Measurements from ENCODE around the gene BTBD10.

The BTBD10 gene

DNA sequence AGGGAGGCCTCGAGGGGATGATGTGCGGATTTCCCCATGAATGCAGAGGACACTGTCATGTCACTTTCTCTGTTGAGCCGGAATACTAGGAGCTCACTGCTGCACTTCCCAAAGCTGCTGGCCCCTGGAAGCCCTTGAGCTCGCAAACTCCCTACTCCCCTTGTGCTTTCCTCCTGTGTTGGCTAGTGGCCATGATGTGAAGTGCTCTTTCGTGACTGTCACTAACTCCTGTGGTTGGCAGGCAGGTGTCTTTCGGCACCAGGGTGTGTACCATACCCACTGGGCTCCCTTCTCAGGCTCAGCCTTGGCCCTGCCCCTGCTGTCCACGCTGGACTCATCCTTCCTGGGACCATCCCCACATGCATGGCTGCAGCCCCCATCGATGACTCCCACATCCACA lies 86.2 kb downstream of the BTBD10 start:
- Histone ChIP-seq H3K27me3 (ENCODE audit: insufficient read depth, low read length) (no peaks in the 10 kb centered on the region), H3K79me2 (ENCODE audit: control insufficient read depth, insufficient read depth, low read length, unreplicated experiment) (no peaks in the 10 kb centered on the region), H2AFZ (ENCODE audit: low read length, unreplicated experiment) (no peak overlapping the region), H3K27ac (ENCODE audit: low read depth, low read length) (no peak overlapping the region), H3K36me3 (ENCODE audit: insufficient read depth, low read length) (peaks cover 17% of the 10 kb centered on the region), H3K4me3 (ENCODE audit: low read depth, low read length) (no peak overlapping the region), H3K4me1 (ENCODE audit: control insufficient read depth, insufficient read depth, low read length, unreplicated experiment) (no peaks in the 10 kb centered on the region)

DNA sequence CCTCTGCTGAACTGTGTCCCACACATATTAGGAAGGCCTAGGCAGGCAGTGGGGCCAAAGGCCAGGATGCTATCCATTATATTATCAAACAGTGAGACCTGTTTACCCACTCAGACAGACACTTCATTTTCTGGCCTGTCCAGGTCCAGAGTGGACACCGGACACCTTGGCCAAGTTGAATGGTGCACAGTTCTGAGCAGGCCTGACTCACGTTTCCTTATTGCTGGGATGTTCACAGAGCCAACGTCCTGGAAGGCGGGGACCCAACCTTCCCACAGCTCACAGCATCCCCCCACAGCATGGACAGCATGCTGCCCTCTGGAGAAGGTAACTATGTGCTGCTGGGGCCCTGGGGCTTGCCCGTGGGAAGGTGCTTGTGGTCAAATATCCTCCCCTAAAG lies 86.6 kb downstream of the BTBD10 start:
- H3K79me2 ChIP-seq (ENCODE audit: control insufficient read depth, insufficient read depth, low read length, unreplicated experiment) = no peaks in the 10 kb centered on the region
- no peaks in the 10 kb centered on the region for H3K27me3 ChIP-seq (ENCODE audit: insufficient read depth, low read length)
- H2AFZ ChIP-seq (ENCODE audit: low read length, unreplicated experiment) = no peak overlapping the region
- peaks cover 21% of the 10 kb centered on the region for H3K36me3 ChIP-seq (ENCODE audit: insufficient read depth, low read length)
- no peak overlapping the region for H3K27ac ChIP-seq (ENCODE audit: low read depth, low read length)
- no peak overlapping the region for H3K4me3 ChIP-seq (ENCODE audit: low read depth, low read length)
- no peaks in the 10 kb centered on the region for H3K4me1 ChIP-seq (ENCODE audit: control insufficient read depth, insufficient read depth, low read length, unreplicated experiment)

- Histone ChIP-seq H3K79me2 (ENCODE audit: control insufficient read depth, insufficient read depth, low read length, unreplicated experiment) (no peaks in the 10 kb centered on the region), H3K27ac (ENCODE audit: low read depth, low read length) (no peak overlapping the region), H3K27me3 (ENCODE audit: insufficient read depth, low read length) (no peaks in the 10 kb centered on the region), H3K4me1 (ENCODE audit: control insufficient read depth, insufficient read depth, low read length, unreplicated experiment) (no peaks in the 10 kb centered on the region), H2AFZ (ENCODE audit: low read length, unreplicated experiment) (no peak overlapping the region), H3K36me3 (ENCODE audit: insufficient read depth, low read length) (peaks cover 21% of the 10 kb centered on the region), H3K4me3 (ENCODE audit: low read depth, low read length) (no peak overlapping the region)
Measured at GRCh38 chr11:13375798-13376197, 87.2 kb downstream of the BTBD10 start.

GRCh38 chr11:13373216-13373615 lies 89.8 kb downstream of the BTBD10 start:
- H3K36me3 ChIP-seq (ENCODE audit: insufficient read depth, low read length) = peaks cover 19% of the 10 kb centered on the region

GRCh38 chr11:13368041-13368446 lies 95.0 kb downstream of the BTBD10 start:
- Histone ChIP-seq H3K4me3 (ENCODE audit: low read depth, low read length) (no peak overlapping the region), H3K27me3 (ENCODE audit: insufficient read depth, low read length) (no peaks in the 10 kb centered on the region), H3K79me2 (ENCODE audit: control insufficient read depth, insufficient read depth, low read length, unreplicated experiment) (no peaks in the 10 kb centered on the region), H2AFZ (ENCODE audit: low read length, unreplicated experiment) (no peak overlapping the region), H3K27ac (ENCODE audit: low read depth, low read length) (no peak overlapping the region), H3K36me3 (ENCODE audit: insufficient read depth, low read length) (peaks cover 19% of the 10 kb centered on the region), H3K4me1 (ENCODE audit: control insufficient read depth, insufficient read depth, low read length, unreplicated experiment) (peaks cover 10% of the 10 kb centered on the region)

More at GRCh38 chr11:13373216-13373615, 89.8 kb downstream of the BTBD10 start:
- Histone ChIP-seq H3K27me3 (ENCODE audit: insufficient read depth, low read length) (no peaks in the 10 kb centered on the region), H3K79me2 (ENCODE audit: control insufficient read depth, insufficient read depth, low read length, unreplicated experiment) (no peaks in the 10 kb centered on the region), H3K4me3 (ENCODE audit: low read depth, low read length) (no peak overlapping the region), H3K27ac (ENCODE audit: low read depth, low read length) (no peak overlapping the region), H2AFZ (ENCODE audit: low read length, unreplicated experiment) (no peak overlapping the region), H3K4me1 (ENCODE audit: control insufficient read depth, insufficient read depth, low read length, unreplicated experiment) (peaks cover under 1% of the 10 kb centered on the region)

DNA sequence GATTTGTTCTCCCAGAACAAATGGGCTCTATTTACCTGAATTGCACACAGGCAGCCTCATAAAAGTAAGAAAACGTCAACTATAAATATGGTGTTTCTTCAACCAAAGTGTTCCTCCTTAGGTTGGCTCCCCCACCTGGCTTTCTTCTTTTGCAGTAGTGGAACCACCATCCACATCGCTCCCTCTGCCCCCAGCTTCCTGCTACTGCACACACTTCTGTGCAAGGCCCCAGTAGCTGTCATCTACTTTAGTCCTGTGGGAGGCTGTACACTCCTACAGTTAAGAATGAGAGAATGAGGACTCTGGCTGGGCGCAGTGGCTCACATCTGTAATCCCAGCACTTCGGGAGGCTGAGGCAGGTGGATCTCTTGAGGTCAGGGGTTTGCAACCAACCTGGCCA lies 95.9 kb downstream of the BTBD10 start:
- Histone ChIP-seq H3K27ac (ENCODE audit: low read depth, low read length) (no peak overlapping the region), H3K4me3 (ENCODE audit: low read depth, low read length) (no peak overlapping the region), H3K36me3 (ENCODE audit: insufficient read depth, low read length) (peaks cover 14% of the 10 kb centered on the region), H3K27me3 (ENCODE audit: insufficient read depth, low read length) (no peaks in the 10 kb centered on the region), H3K4me1 (ENCODE audit: control insufficient read depth, insufficient read depth, low read length, unreplicated experiment) (peaks cover 10% of the 10 kb centered on the region), H2AFZ (ENCODE audit: low read length, unreplicated experiment) (no peak overlapping the region), H3K79me2 (ENCODE audit: control insufficient read depth, insufficient read depth, low read length, unreplicated experiment) (no peaks in the 10 kb centered on the region)

GRCh38 chr11:13366266-13367026 lies 96.6 kb downstream of the BTBD10 start:
- Histone ChIP-seq H3K27me3 (ENCODE audit: insufficient read depth, low read length) (no peaks in the 10 kb centered on the region), H3K4me1 (ENCODE audit: control insufficient read depth, insufficient read depth, low read length, unreplicated experiment) (peaks cover 10% of the 10 kb centered on the region), H3K79me2 (ENCODE audit: control insufficient read depth, insufficient read depth, low read length, unreplicated experiment) (no peaks in the 10 kb centered on the region), H3K4me3 (ENCODE audit: low read depth, low read length) (no peak overlapping the region), H3K27ac (ENCODE audit: low read depth, low read length) (no peak overlapping the region), H3K36me3 (ENCODE audit: insufficient read depth, low read length) (peaks cover 7% of the 10 kb centered on the region), H2AFZ (ENCODE audit: low read length, unreplicated experiment) (no peak overlapping the region)

DNA sequence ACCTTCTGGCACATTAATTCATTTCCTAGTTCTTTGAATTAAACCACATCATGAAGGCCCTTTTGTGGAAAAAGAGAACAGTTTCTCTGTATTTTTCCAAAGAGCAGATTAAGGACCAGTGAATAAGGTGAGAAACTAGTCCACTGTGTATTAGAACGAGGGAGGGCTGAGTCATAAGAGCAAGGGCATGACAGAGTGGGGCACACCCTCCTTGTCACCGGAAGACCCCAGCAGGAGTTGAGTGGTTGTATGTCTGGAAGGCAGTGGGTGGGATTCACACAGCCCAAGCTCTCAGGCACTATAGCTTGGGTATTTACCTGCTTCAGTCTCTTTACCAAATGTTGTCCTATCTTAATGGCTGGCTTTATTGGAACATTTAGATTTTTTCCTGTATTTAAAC lies 98.6 kb downstream of the BTBD10 start:
- Histone ChIP-seq H3K27ac (ENCODE audit: low read depth, low read length) (no peak overlapping the region), H2AFZ (ENCODE audit: low read length, unreplicated experiment) (no peak overlapping the region), H3K36me3 (ENCODE audit: insufficient read depth, low read length) (peaks cover 1% of the 10 kb centered on the region), H3K4me1 (ENCODE audit: control insufficient read depth, insufficient read depth, low read length, unreplicated experiment) (peaks cover 10% of the 10 kb centered on the region), H3K79me2 (ENCODE audit: control insufficient read depth, insufficient read depth, low read length, unreplicated experiment) (no peaks in the 10 kb centered on the region), H3K4me3 (ENCODE audit: low read depth, low read length) (no peak overlapping the region), H3K27me3 (ENCODE audit: insufficient read depth, low read length) (no peaks in the 10 kb centered on the region)

- Histone ChIP-seq H3K4me1 (ENCODE audit: control insufficient read depth, insufficient read depth, low read length, unreplicated experiment) (peaks cover 4% of the 10 kb centered on the region), H3K27me3 (ENCODE audit: insufficient read depth, low read length) (no peaks in the 10 kb centered on the region), H3K36me3 (ENCODE audit: insufficient read depth, low read length) (no peaks in the 10 kb centered on the region), H3K4me3 (ENCODE audit: low read depth, low read length) (no peak overlapping the region), H3K27ac (ENCODE audit: low read depth, low read length) (no peak overlapping the region), H2AFZ (ENCODE audit: low read length, unreplicated experiment) (no peak overlapping the region), H3K79me2 (ENCODE audit: control insufficient read depth, insufficient read depth, low read length, unreplicated experiment) (no peaks in the 10 kb centered on the region)
Measured at GRCh38 chr11:13362596-13363109, 100.4 kb downstream of the BTBD10 start.

DNA sequence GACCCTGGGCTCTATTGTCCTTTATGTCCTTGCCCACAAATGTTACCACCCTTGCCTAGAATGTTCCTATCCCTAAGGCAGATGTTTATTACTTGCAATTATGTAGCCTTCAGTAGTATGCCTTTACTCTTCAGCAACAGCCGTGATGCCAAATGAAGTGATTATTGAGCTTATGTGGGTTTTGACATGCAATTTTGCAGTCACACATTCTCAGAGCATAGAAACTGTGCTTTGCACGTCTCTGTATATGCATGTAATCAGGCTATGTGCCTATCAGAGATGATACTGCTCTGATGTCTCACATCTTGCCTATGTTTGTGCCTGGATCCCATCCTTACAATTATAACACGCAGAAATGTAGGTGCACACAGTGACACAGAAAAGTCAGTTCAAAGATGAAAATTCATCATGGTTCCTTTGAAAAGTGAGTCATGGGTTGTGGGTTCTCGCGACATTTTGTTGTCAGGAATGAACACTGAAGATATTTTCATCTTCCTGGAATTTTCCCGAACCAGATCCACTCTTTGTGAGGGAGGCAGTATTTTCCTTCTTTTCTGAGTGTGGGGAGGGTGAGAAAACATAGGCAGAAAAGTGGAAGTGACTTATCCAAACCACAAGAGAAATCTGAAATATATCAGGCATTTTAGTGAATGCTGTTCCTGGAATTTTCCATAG lies 104.3 kb downstream of the BTBD10 start:
- H3K27me3 ChIP-seq (ENCODE audit: insufficient read depth, low read length) = no peaks in the 10 kb centered on the region
- H3K36me3 ChIP-seq (ENCODE audit: insufficient read depth, low read length) = no peaks in the 10 kb centered on the region
- no peak overlapping the region for H3K4me3 ChIP-seq (ENCODE audit: low read depth, low read length)
- no peak overlapping the region for H2AFZ ChIP-seq (ENCODE audit: low read length, unreplicated experiment)
- no peak overlapping the region for H3K27ac ChIP-seq (ENCODE audit: low read depth, low read length)
- H3K4me1 ChIP-seq (ENCODE audit: control insufficient read depth, insufficient read depth, low read length, unreplicated experiment) = no peaks in the 10 kb centered on the region
- H3K79me2 ChIP-seq (ENCODE audit: control insufficient read depth, insufficient read depth, low read length, unreplicated experiment) = no peaks in the 10 kb centered on the region

DNA sequence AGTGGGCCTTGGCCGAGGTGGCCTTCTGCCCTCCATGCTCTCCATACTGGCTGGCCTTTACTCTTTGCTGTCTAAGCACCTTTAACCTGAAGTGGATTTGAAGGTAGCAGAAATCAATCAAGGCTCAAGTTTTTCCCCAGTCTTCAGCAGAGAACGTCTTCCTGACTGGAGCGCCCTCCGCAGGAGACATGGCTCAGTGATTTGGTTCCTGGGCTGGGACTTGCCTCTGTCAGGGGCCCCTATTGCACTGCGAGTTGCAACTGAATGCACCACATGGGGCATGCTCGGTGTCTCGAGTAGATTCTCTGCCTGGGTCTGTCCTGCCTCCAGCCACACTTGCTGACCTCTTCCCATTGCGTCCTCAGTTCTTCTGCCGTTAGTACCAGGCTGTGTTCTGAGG lies 105.8 kb downstream of the BTBD10 start:
- H3K27me3 ChIP-seq (ENCODE audit: insufficient read depth, low read length) = no peaks in the 10 kb centered on the region
- H3K79me2 ChIP-seq (ENCODE audit: control insufficient read depth, insufficient read depth, low read length, unreplicated experiment) = no peaks in the 10 kb centered on the region
- H3K4me1 ChIP-seq (ENCODE audit: control insufficient read depth, insufficient read depth, low read length, unreplicated experiment) = no peaks in the 10 kb centered on the region
- no peak overlapping the region for H3K27ac ChIP-seq (ENCODE audit: low read depth, low read length)
- no peaks in the 10 kb centered on the region for H3K36me3 ChIP-seq (ENCODE audit: insufficient read depth, low read length)
- no peak overlapping the region for H3K4me3 ChIP-seq (ENCODE audit: low read depth, low read length)
- H2AFZ ChIP-seq (ENCODE audit: low read length, unreplicated experiment) = no peak overlapping the region
